Gastroesophageal sphincter (tissue), 4 donors: Measurements from ENCODE around the gene CALML6. TPM values are rescaled to one million over a fixed set of nuclear protein-coding genes. Genes with fewer than 3 reads are reported as not detected.

Experiments
- ATAC-seq: fragments of 150-250 bp; one replicate; pipeline ENCODE4 v1.9.1; 2016; ENCODE audit warnings: mild to moderate bottlenecking, moderate library complexity
- H3K27ac ChIP-seq, 4 donors: fragments of 200-600 bp; sonication (generic) in 3 of 4; 1 replicate in 3 of 4; 2 replicates in 1 of 4; pipeline ENCODE4 v1.5.1; 2016 to 2019
- H3K27me3 ChIP-seq: fragments of 200-600 bp; sonication (generic); one replicate; pipeline ENCODE4 v1.5.1; 2019
- H3K36me3 ChIP-seq, 2 donors: fragments of 200-600 bp; sonication (generic); one replicate each; pipeline ENCODE4 v1.5.1; 2019; ENCODE audit warnings: control low read depth in 1 of 2
- H3K4me1 ChIP-seq, 3 donors: fragments of 200-600 bp; sonication (generic); 1 replicate in 2 of 3; 2 replicates in 1 of 3; pipeline ENCODE4 v1.5.1; 2016 to 2019; ENCODE audit warnings: control low read depth in 2 of 3
- H3K4me3 ChIP-seq, 2 donors: fragments of 200-600 bp; sonication (generic); one replicate each; pipeline ENCODE4 v1.5.1; 2019; ENCODE audit warnings: mild to moderate bottlenecking in 1 of 2, moderate library complexity in 1 of 2
- H3K9me3 ChIP-seq, 3 donors: fragments of 200-600 bp; sonication (generic); one replicate each; pipeline ENCODE4 v1.5.1; 2017 to 2019; ENCODE audit warnings: control low read depth in 2 of 3
- EP300 ChIP-seq: sonication (generic); formaldehyde crosslinking; IDR thresholded peaks from one replicate; pipeline ENCODE4 v1.6.1; 2017; ENCODE audit warnings: antibody characterized with exemption, mild to moderate bottlenecking
- POLR2A ChIP-seq, 2 donors: fragments of 450-650 bp; IDR thresholded peaks; one replicate each; pipeline ENCODE4 v1.6.1; 2017; ENCODE audit warnings: antibody characterized with exemption in 2 of 2, mild to moderate bottlenecking in 2 of 2, moderate library complexity in 1 of 2
- POLR2AphosphoS5 ChIP-seq: sonication (generic); formaldehyde crosslinking; IDR thresholded peaks from one replicate; pipeline ENCODE4 v1.6.1; 2017; ENCODE audit warnings: antibody characterized with exemption
- WGBS, 2 donors: methylation state at CpG; one replicate each; pipeline ENCODE4 v1.1.5; 2018; ENCODE audit warnings: low coverage in 1 of 2; 5-methylcytosine and 5-hydroxymethylcytosine counted together
- total RNA-seq, 4 donors: library from RNA; depleted of rRNA; stranded (reverse); fragments of >200 nt; gene quantifications; one replicate each; pipeline ENCODE4 v1.1.0, GENCODE V29; 2016
- TF ChIP-seq, protein P1 (sequence below), 4 experiments: fragments of 200-600 bp in 2 of 4; fragments of 450-650 bp in 2 of 4; sonication (generic) in 1 of 4; IDR thresholded peaks; one replicate each; pipeline ENCODE4 v1.5.1; 2017 to 2019; ENCODE audit warnings: antibody characterized with exemption in 4 of 4, mild to moderate bottlenecking in 2 of 4, moderate library complexity in 2 of 4

Gene CALML6
- total RNA-seq, 4 donors from 2014 or later = 0.40 to 0.47 TPM; not detected in 2

DNA sequence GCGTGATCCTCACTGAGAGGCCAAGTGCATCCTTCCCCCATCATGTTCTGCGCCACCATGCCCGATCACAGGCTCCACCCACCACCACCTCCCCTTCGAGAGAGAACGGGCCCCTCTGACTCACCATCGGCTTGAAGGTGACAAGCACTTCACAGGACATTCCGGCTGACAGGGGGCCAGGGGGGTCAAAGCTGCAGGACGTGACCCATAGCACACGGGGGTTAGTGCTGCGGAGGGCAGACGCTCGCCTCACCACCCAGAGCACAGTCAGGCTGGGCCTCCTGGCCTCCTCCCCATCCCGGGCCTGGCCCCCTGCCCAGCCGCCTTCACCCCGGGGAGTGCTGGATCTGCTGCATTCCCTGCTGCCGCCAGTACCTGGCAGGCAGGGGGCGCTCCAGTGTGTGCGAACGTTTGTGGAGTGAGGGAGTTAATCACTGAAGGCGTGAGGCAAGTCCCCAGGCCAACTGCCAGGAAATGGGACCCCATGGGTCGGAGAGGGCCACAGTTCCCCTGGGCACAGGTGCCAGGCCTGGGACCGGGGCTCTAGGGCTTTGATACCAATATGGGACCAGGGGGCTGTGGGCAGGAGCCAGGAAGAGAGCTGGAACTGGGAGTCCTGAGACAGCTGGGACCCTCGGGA, 44.9 kb downstream of the CALML6 start:
- no peak overlapping the region for H3K27ac ChIP-seq
- no peaks in the 10 kb centered on the region for H3K36me3 ChIP-seq
- peak; percentile 74 for ATAC-seq
- peaks cover 0 to 16% (median 0%) of the 10 kb centered on the region in 3 donors for H3K4me1 ChIP-seq
- H3K9me3 ChIP-seq = no peaks in the 10 kb centered on the region
- WGBS, 2 donors = 5 to 53% methylated on average over 2 to 4 of the region's 23 CpGs
- no peak overlapping the region for H3K4me3 ChIP-seq
- TF ChIP-seq, protein P1, sequence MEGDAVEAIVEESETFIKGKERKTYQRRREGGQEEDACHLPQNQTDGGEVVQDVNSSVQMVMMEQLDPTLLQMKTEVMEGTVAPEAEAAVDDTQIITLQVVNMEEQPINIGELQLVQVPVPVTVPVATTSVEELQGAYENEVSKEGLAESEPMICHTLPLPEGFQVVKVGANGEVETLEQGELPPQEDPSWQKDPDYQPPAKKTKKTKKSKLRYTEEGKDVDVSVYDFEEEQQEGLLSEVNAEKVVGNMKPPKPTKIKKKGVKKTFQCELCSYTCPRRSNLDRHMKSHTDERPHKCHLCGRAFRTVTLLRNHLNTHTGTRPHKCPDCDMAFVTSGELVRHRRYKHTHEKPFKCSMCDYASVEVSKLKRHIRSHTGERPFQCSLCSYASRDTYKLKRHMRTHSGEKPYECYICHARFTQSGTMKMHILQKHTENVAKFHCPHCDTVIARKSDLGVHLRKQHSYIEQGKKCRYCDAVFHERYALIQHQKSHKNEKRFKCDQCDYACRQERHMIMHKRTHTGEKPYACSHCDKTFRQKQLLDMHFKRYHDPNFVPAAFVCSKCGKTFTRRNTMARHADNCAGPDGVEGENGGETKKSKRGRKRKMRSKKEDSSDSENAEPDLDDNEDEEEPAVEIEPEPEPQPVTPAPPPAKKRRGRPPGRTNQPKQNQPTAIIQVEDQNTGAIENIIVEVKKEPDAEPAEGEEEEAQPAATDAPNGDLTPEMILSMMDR (IDR thresholded peaks at IDR 0.05) = peak in 3 of 4 experiments; percentile 46 to 74 (median 71)
- TF ChIP-seq POLR2AphosphoS5 = no peak
- peaks cover 81% of the 10 kb centered on the region for H3K27me3 ChIP-seq

DNA sequence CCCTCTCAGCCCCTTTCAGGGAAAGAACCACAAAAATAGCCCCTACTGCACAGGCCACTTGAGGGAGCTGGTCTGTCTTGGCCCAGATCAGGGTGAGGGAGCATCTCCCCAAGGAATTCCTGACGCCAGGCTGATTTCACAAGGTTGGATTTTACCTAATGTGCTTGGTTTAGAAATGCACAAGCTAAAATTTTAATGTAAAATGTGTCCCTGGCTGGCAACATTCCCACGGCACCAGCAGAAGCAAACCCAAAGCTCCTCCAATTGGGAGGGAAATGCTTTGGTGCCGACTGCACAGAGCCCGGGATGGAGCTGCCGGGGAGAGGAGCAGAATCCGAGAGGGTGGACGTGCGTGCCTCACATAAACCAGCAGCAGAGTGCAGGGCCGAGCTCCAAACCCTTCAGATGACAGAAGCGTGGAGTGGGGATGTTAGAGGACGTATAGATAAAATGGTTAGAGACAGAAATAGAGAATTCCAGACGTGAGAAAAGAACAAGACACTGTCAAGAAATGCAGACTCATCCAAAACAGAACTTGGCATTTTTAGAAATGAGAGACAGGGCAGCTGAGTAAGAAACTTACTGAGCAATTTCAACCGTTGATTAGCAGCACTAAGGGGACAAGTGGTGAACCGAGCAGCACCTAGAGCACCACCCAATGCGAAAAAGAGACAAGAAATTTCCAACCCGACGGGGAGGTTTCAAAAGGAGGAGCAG, 45.6 kb downstream of the CALML6 start:
- Histone ChIP-seq H3K4me3 (no peak overlapping the region), H3K9me3 (no peaks in the 10 kb centered on the region), H3K36me3 (no peaks in the 10 kb centered on the region), H3K27ac (no peak overlapping the region), H3K27me3 (peaks cover 84% of the 10 kb centered on the region), H3K4me1 (peaks cover 0 to 16% (median 0%) of the 10 kb centered on the region in 3 donors)
- no peak for TF ChIP-seq EP300
- TF ChIP-seq POLR2A (IDR thresholded peaks at IDR 0.05) = no peak
- TF ChIP-seq POLR2AphosphoS5 = no peak
- TF ChIP-seq, protein P1 (IDR thresholded peaks at IDR 0.05) = no peak
- 27 to 29% methylated on average over 3 to 17 of the region's 17 CpGs for WGBS, 2 donors
- peak; percentile 35 for ATAC-seq

DNA sequence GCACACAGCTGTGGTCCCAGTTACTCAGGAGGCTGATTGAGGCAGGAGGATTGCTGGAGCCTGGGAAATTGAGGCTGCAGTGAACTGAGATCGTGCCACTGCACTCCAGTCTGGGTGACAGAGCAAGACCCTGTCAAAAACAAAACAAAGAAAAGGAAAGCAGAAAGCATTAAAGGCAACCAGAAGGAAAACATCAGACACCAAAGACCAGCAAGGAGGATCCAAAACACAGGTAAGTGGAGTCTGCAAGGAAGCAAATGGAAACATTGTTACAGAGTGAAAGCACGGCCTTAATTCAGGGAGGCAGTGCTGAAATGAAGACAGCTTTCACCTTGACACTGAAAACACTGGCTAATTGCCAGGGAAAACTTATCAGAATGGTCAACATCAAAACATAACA, 47.7 kb downstream of the CALML6 start:
- Histone ChIP-seq H3K27ac (no peak overlapping the region), H3K9me3 (no peaks in the 10 kb centered on the region), H3K36me3 (no peaks in the 10 kb centered on the region), H3K27me3 (peaks cover 89% of the 10 kb centered on the region), H3K4me1 (peaks cover 0 to 16% (median 0%) of the 10 kb centered on the region in 3 donors), H3K4me3 (no peak overlapping the region)
- 77 to 80% methylated on average over 1 to 2 of the region's 2 CpGs for WGBS, 2 donors
- no peak for ATAC-seq
- TF ChIP-seq EP300 (no peak), POLR2AphosphoS5 (no peak), POLR2A (IDR thresholded peaks at IDR 0.05) (no peak)
- TF ChIP-seq, protein P1 (IDR thresholded peaks at IDR 0.05) = no peak

- no peaks in the 10 kb centered on the region for H3K36me3 ChIP-seq
- H3K9me3 ChIP-seq = no peaks in the 10 kb centered on the region
- no peak overlapping the region for H3K4me3 ChIP-seq
- no peak for ATAC-seq
- H3K4me1 ChIP-seq = peaks cover 0 to 16% (median 0%) of the 10 kb centered on the region in 3 donors
- WGBS, 2 donors = 73 to 82% methylated on average over 3 to 5 of the region's 17 CpGs
- TF ChIP-seq EP300 = no peak
- TF ChIP-seq POLR2A (IDR thresholded peaks at IDR 0.05) = no peak
- TF ChIP-seq POLR2AphosphoS5 = no peak
- TF ChIP-seq, protein P1 (IDR thresholded peaks at IDR 0.05) = no peak
- no peak overlapping the region for H3K27ac ChIP-seq
- peaks cover 89% of the 10 kb centered on the region for H3K27me3 ChIP-seq
Observed at GRCh38 chr1:1963570-1963969, 48.5 kb downstream of the CALML6 start.

GRCh38 chr1:1964811-1965210, 49.8 kb downstream of the CALML6 start:
- no peak for TF ChIP-seq EP300
- TF ChIP-seq POLR2AphosphoS5 = no peak
- TF ChIP-seq, protein P1 (IDR thresholded peaks at IDR 0.05) = no peak
- no peak for TF ChIP-seq POLR2A (IDR thresholded peaks at IDR 0.05)
- H3K36me3 ChIP-seq = no peaks in the 10 kb centered on the region
- H3K4me3 ChIP-seq = no peak overlapping the region
- WGBS, 2 donors = 100% methylated on average over 1 of the region's 25 CpGs; no CpG with 5 or more reads in 1 of the 2 donors
- H3K9me3 ChIP-seq = no peaks in the 10 kb centered on the region
- H3K4me1 ChIP-seq = peaks cover 0 to 11% (median 0%) of the 10 kb centered on the region in 3 donors
- H3K27me3 ChIP-seq = peaks cover 89% of the 10 kb centered on the region
- no peak overlapping the region for H3K27ac ChIP-seq
- ATAC-seq = no peak
